CD4-positive, alpha-beta T cell (primary cell): Measurements from ENCODE around the gene RRP8. TPM values are rescaled to one million over a fixed set of nuclear protein-coding genes. Genes with fewer than 3 reads are reported as not detected.

Source experiments
- ATAC-seq: fragments of 200-7000 bp; cut with Tn5 transposase; one replicate; pipeline ENCODE4 v1.10.0; 2022; ENCODE audit warnings: mild to moderate bottlenecking; ENCODE audit not compliant: poor library complexity
- CTCF ChIA-PET: fragments of 350-600 bp; sonication (Branson Sonifier 250); formaldehyde crosslinking; loops from one replicate; lab custom pipeline; 2021; ENCODE audit warnings: antibody characterized with exemption, inconsistent platforms; lab: Charles Lee
- POLR2A ChIA-PET: fragments of 350-600 bp; sonication (Branson Sonifier 250); formaldehyde crosslinking; loops from one replicate; lab custom pipeline; 2021; ENCODE audit warnings: antibody characterized with exemption, inconsistent platforms; lab: Charles Lee
- DNase-seq, 14 experiments: peaks; one replicate each; pipeline ENCODE4 v3.0.0-alpha.2; 2013 to 2020; ENCODE audit warnings: mixed read lengths in 2 of 14
- H3K27ac ChIP-seq, 2 donors: one replicate each; pipeline versions ENCODE4 v1.5.1 to v1.7.0; 2013; ENCODE audit warnings: low read length in 2 of 2, low read depth in 1 of 2, mild to moderate bottlenecking in 1 of 2
- H3K27me3 ChIP-seq, 2 experiments: 1 replicate in 1 of 2; 2 replicates in 1 of 2; pipeline versions ENCODE4 v1.6.1 to v1.7.0; 2013; ENCODE audit warnings: low read length in 2 of 2, control low read depth in 1 of 2, mild to moderate bottlenecking in 1 of 2, moderate library complexity in 1 of 2; ENCODE audit not compliant: insufficient read depth in 2 of 2, control insufficient read depth in 1 of 2
- H3K36me3 ChIP-seq: one replicate; pipeline ENCODE4 v1.6.1; 2013; ENCODE audit warnings: low read length, control low read depth; ENCODE audit not compliant: insufficient read depth
- H3K4me1 ChIP-seq: one replicate; pipeline ENCODE4 v1.6.1; 2013; ENCODE audit warnings: low read length, control low read depth; ENCODE audit not compliant: insufficient read depth
- H3K4me3 ChIP-seq: one replicate; pipeline ENCODE4 v1.5.1; 2013; ENCODE audit warnings: mild to moderate bottlenecking, low read length, moderate library complexity
- H3K9me3 ChIP-seq, 2 experiments: 1 replicate in 1 of 2; 2 replicates in 1 of 2; pipeline versions ENCODE4 v1.6.1 to v1.7.0; 2013; ENCODE audit warnings: low read length in 2 of 2, mild to moderate bottlenecking in 2 of 2, control low read depth in 1 of 2, moderate library complexity in 1 of 2; ENCODE audit not compliant: control insufficient read depth in 1 of 2, insufficient read depth in 1 of 2
- H3K27ac Mint-ChIP-seq: one replicate; pipeline ENCODE4 v1.8.0; 2020; ENCODE audit warnings: mixed read lengths
- H3K27me3 Mint-ChIP-seq: one replicate; pipeline ENCODE4 v1.8.0; 2021; ENCODE audit warnings: mixed read lengths
- H3K36me3 Mint-ChIP-seq: one replicate; pipeline ENCODE4 v1.8.0; 2021; ENCODE audit warnings: low read depth, mixed read lengths
- H3K4me1 Mint-ChIP-seq: one replicate; pipeline ENCODE4 v1.8.0; 2021; ENCODE audit warnings: low read depth, mixed read lengths
- H3K4me3 Mint-ChIP-seq: one replicate; pipeline ENCODE4 v1.8.0; 2020; ENCODE audit warnings: mild to moderate bottlenecking, mixed read lengths
- H3K9me3 Mint-ChIP-seq: one replicate; pipeline ENCODE4 v1.8.0; 2020; ENCODE audit warnings: mixed read lengths
- intact Hi-C, 2 experiments: fragments of 100-400 bp; cut with DNase I in 1 of 2; cut with micrococcal nuclease in 1 of 2; formaldehyde crosslinking; loops; one replicate each; pipeline versions ENCODE4 v1.15.1 to v1.9.0; 2023 to 2025; cut with DNase I, micrococcal nuclease
- total RNA-seq, 174 experiments: library from RNA in 2 of 174; stranded (reverse) in 2 of 174; gene quantifications; one replicate each; pipeline ENCODE4 v1.2.3 and lab custom pipeline; 2021 to 2026
- TF ChIP-seq, protein P1 (sequence below): fragments of 200-600 bp; IDR thresholded peaks from one replicate; pipeline ENCODE4 v1.8.0; 2022; ENCODE audit warnings: antibody characterized with exemption, mild to moderate bottlenecking

The RRP8 gene
- total RNA-seq, 2 experiments from 2014 or later: 25.7 to 27.3 TPM

DNA sequence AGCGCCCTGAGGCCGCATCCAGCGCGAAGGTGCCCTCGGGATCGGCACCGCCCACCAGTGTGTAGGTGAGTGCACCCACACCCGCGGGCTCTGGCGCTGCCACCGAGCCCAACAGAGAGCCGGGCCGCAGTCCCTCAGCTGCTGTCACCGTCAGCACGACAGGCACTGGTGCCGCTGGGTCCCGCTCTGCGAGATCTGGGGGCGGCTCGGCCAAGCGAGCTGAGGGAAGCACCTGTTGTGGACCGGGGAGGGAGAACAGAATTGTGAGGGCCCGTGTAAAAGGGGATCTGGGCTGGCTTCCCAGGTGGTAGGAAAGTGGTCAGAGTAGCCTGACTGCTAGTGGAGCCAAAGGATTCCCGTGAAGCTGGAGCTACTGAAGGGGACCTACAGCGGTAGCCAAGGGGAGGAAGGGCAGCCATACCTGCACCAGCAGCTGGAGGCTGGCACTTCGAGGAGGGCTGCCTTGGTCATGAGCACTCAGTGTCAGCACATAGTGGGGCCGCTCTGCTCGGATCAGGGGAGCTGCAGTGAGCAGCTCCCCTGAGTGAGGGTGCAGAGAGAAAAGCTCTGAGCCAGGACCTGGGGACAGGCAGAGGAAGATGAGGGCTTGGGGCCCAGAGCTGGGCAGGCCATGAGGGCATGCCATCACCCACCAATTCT lies 27.3 kb upstream of the RRP8 start:
- no peak for ATAC-seq
- intact Hi-C loops: no loop called here
- TF ChIP-seq, protein P1, sequence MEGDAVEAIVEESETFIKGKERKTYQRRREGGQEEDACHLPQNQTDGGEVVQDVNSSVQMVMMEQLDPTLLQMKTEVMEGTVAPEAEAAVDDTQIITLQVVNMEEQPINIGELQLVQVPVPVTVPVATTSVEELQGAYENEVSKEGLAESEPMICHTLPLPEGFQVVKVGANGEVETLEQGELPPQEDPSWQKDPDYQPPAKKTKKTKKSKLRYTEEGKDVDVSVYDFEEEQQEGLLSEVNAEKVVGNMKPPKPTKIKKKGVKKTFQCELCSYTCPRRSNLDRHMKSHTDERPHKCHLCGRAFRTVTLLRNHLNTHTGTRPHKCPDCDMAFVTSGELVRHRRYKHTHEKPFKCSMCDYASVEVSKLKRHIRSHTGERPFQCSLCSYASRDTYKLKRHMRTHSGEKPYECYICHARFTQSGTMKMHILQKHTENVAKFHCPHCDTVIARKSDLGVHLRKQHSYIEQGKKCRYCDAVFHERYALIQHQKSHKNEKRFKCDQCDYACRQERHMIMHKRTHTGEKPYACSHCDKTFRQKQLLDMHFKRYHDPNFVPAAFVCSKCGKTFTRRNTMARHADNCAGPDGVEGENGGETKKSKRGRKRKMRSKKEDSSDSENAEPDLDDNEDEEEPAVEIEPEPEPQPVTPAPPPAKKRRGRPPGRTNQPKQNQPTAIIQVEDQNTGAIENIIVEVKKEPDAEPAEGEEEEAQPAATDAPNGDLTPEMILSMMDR: no peak

GRCh38 chr11:6629892-6630631 lies 26.6 kb upstream of the RRP8 start:
- CTCF ChIA-PET: no interaction called here
- no peaks in the 10 kb centered on the region for H3K9me3 ChIP-seq
- H3K4me1 ChIP-seq: peaks cover 18% of the 10 kb centered on the region
- intact Hi-C loops: no loop called here
- Mint-ChIP-seq H3K4me1 (peaks cover 12% of the 10 kb centered on the region), H3K4me3 (no peak overlapping the region), H3K9me3 (no peaks in the 10 kb centered on the region), H3K27ac (no peak overlapping the region), H3K27me3 (no peaks in the 10 kb centered on the region), H3K36me3 (peaks cover 28% of the 10 kb centered on the region)
- H3K27me3 ChIP-seq: no peaks in the 10 kb centered on the region
- ATAC-seq (no peak), DNase-seq (no peak)
- POLR2A ChIA-PET: interaction anchor here (1.9 kb wide), 1 partner anchor 18 kb away, joined by 5 read pairs; the partner anchor contains the start of gene TAF10
- H3K36me3 ChIP-seq: peaks cover 6% of the 10 kb centered on the region
- H3K27ac ChIP-seq: no peak overlapping the region
- TF ChIP-seq, protein P1: no peak
- H3K4me3 ChIP-seq: no peak overlapping the region

More for the DNA sequence above, 27.3 kb upstream of the RRP8 start:
- H3K36me3 ChIP-seq: peaks cover 6% of the 10 kb centered on the region
- H3K27ac ChIP-seq: no peak overlapping the region
- Mint-ChIP-seq H3K9me3 (no peaks in the 10 kb centered on the region), H3K27ac (no peak overlapping the region), H3K4me3 (no peak overlapping the region), H3K27me3 (no peaks in the 10 kb centered on the region), H3K36me3 (peaks cover 28% of the 10 kb centered on the region), H3K4me1 (peaks cover 12% of the 10 kb centered on the region)
- DNase-seq: no peak
- ChIA-PET POLR2A (interaction anchor here (1.9 kb wide), 1 partner anchor 19 kb away, joined by 5 read pairs; the partner anchor contains the start of gene TAF10), CTCF (interaction anchor here (1.0 kb wide), 1 partner anchor 37 kb away, joined by 3 read pairs; no protein-coding TSS in a partner anchor)
- peaks cover 18% of the 10 kb centered on the region for H3K4me1 ChIP-seq
- no peaks in the 10 kb centered on the region for H3K27me3 ChIP-seq
- H3K9me3 ChIP-seq: no peaks in the 10 kb centered on the region
- H3K4me3 ChIP-seq: no peak overlapping the region

- Histone ChIP-seq H3K4me1 (peaks cover 18% of the 10 kb centered on the region), H3K27me3 (no peaks in the 10 kb centered on the region), H3K36me3 (peaks cover 6% of the 10 kb centered on the region), H3K9me3 (no peaks in the 10 kb centered on the region), H3K27ac (no peak overlapping the region), H3K4me3 (no peak overlapping the region)
- intact Hi-C loops: no loop called here
- POLR2A ChIA-PET: no interaction called here
- CTCF ChIA-PET: no interaction called here
- TF ChIP-seq, protein P1: no peak
- H3K4me1 Mint-ChIP-seq: peaks cover 12% of the 10 kb centered on the region
- peaks cover 30% of the 10 kb centered on the region for H3K36me3 Mint-ChIP-seq
- no peaks in the 10 kb centered on the region for H3K9me3 Mint-ChIP-seq
- no peak for ATAC-seq
- peak in 1 of 14 experiments; percentile 15 for DNase-seq
- H3K27me3 Mint-ChIP-seq: no peaks in the 10 kb centered on the region
- no peak overlapping the region for H3K27ac Mint-ChIP-seq
- H3K4me3 Mint-ChIP-seq: no peak overlapping the region
These were observed 26.1 kb upstream of the RRP8 start for GRCh38 chr11:6629573-6629891.
